Neural cell (in vitro differentiated cells): ENCODE results near the gene SLC1A3.

Experiments used
- CTCF ChIP-seq: fragments of 450-650 bp; IDR thresholded peaks from 2 replicates; pipeline ENCODE4 v1.5.1; 2014; ENCODE audit warnings: antibody characterized with exemption, mild to moderate bottlenecking, moderate library complexity; ENCODE audit not compliant: poor library complexity, severe bottlenecking
- EP300 ChIP-seq: fragments of 450-650 bp; conservative IDR thresholded peaks from 2 replicates; pipeline ENCODE4 v1.6.1; 2014; ENCODE audit warnings: antibody characterized with exemption, mild to moderate bottlenecking, moderate library complexity; ENCODE audit not compliant: poor library complexity, severe bottlenecking
- EZH2 ChIP-seq: fragments of 200-600, 300-800 bp; shearing (Covaris generic), sonication (generic); IDR thresholded peaks from 2 replicates; pipeline ENCODE4 v1.6.1; 2014; ENCODE audit warnings: antibody characterized with exemption, low read length, borderline replicate concordance, mild to moderate bottlenecking; ENCODE audit not compliant: insufficient read depth, poor library complexity, severe bottlenecking
- MXI1 ChIP-seq: fragments of 450-650 bp; conservative IDR thresholded peaks from 2 replicates; pipeline ENCODE4 v1.6.1; 2014; ENCODE audit warnings: antibody characterized with exemption, mild to moderate bottlenecking; ENCODE audit not compliant: poor library complexity, severe bottlenecking
- POLR2AphosphoS5 ChIP-seq: IDR thresholded peaks from 2 replicates; pipeline ENCODE4 v1.6.1; 2012
- RAD21 ChIP-seq: fragments of 450-650 bp; conservative IDR thresholded peaks from 2 replicates; pipeline ENCODE4 v1.6.1; 2014; ENCODE audit warnings: antibody characterized with exemption, mild to moderate bottlenecking, moderate library complexity
- REST ChIP-seq: IDR thresholded peaks from 2 replicates; pipeline ENCODE4 v1.6.1; 2012; ENCODE audit warnings: borderline replicate concordance
- SMC3 ChIP-seq: fragments of 450-650 bp; conservative IDR thresholded peaks from 2 replicates; pipeline ENCODE4 v1.6.1; 2014; ENCODE audit warnings: antibody characterized with exemption, mild to moderate bottlenecking, moderate library complexity; ENCODE audit not compliant: poor library complexity
- TAF1 ChIP-seq: IDR thresholded peaks from 2 replicates; pipeline ENCODE4 v1.6.1; 2012; ENCODE audit warnings: low read depth

- TF ChIP-seq CTCF (no peak), EZH2 (no peak), SMC3 (no peak), TAF1 (no peak), POLR2AphosphoS5 (no peak), MXI1 (no peak), REST (no peak), EP300 (no peak), RAD21 (no peak)
Observed at GRCh38 chr5:36640949-36641348, 34.5 kb downstream of the SLC1A3 start.
